HCT116 (cell line): ENCODE data around the gene SMIM32. TPM values are rescaled to one million over a fixed set of nuclear protein-coding genes. Genes with fewer than 3 reads are reported as not detected.

Experiments
- ATAC-seq: fragments of 200-7000 bp; cut with Tn5 transposase; 2 replicates; pipeline ENCODE4 v1.9.1; 2020; ENCODE audit warnings: mild to moderate bottlenecking, moderate library complexity
- BruUV-seq: library from RNA; stranded (reverse); fragments of 400-500 nt; replicated peaks from 2 replicates; lab custom pipeline; 2021; lab: Mats Ljungman, UMichigan
- CTCF ChIA-PET: fragments of 300-600 bp; sonication (Branson Sonifier 250); formaldehyde crosslinking; loops from one replicate; lab custom pipeline; 2021; ENCODE audit warnings: antibody characterized with exemption; lab: Charles Lee
- POLR2A ChIA-PET: fragments of 300-600, 350-600 bp; sonication (Branson Sonifier 250); formaldehyde crosslinking; loops from one replicate; lab custom pipeline; 2021; ENCODE audit warnings: antibody characterized with exemption; lab: Charles Lee
- RAD21 ChIA-PET, 2 experiments: fragments of 300-600 bp; sonication (Branson Sonifier 250); formaldehyde crosslinking; loops; one replicate each; lab custom pipeline; 2023; ENCODE audit warnings: low total read pairs in 2 of 2; ENCODE audit not compliant: uncharacterized antibody in 2 of 2, unreplicated experiment in 2 of 2, low non-redundant PET in 1 of 2; lab: Charles Lee
- DNase-seq: peaks from one replicate; pipeline ENCODE4 v3.0.0-alpha.2; 2010; ENCODE audit warnings: low read depth, low spot score
- H2AFZ ChIP-seq: fragments of 200-600 bp; shearing (Covaris generic), sonication (generic); 2 replicates; pipeline ENCODE4 v1.6.1; 2017; ENCODE audit warnings: low read depth, mixed run types, mixed read lengths, antibody characterized with exemption, low read length; ENCODE audit not compliant: poor library complexity, severe bottlenecking
- H3K27ac ChIP-seq: 2 replicates; pipeline ENCODE4 v1.5.1; 2012; ENCODE audit warnings: low read depth, low read length
- H3K27me3 ChIP-seq: fragments of 200-600 bp; sonication (generic); 2 replicates; pipeline ENCODE4 v1.6.1; 2016; ENCODE audit warnings: mixed run types, low read length, mixed read lengths; ENCODE audit not compliant: insufficient read depth
- H3K36me3 ChIP-seq, 2 experiments: fragments of 200-500 bp in 1 of 2; fragments of 200-600 bp in 1 of 2; sonication (Bioruptor generic) in 1 of 2; sonication (generic) in 1 of 2; 2 replicates each; pipeline versions ENCODE4 v1.5.1 to v1.6.1; 2014 to 2016; ENCODE audit warnings: low read length in 2 of 2, inconsistent platforms in 1 of 2, mixed read lengths in 1 of 2, mixed run types in 1 of 2; ENCODE audit not compliant: insufficient read depth in 2 of 2, control insufficient read depth in 1 of 2
- H3K4me1 ChIP-seq, 2 experiments: fragments of 200-600 bp in 1 of 2; sonication (generic) in 1 of 2; 2 replicates each; pipeline versions ENCODE4 v1.5.1 to v1.6.1; 2012 to 2017; ENCODE audit warnings: low read length in 2 of 2, inconsistent platforms in 1 of 2, mild to moderate bottlenecking in 1 of 2, mixed read lengths in 1 of 2, mixed run types in 1 of 2, moderate library complexity in 1 of 2; ENCODE audit not compliant: insufficient read depth in 2 of 2, control insufficient read depth in 1 of 2
- H3K4me2 ChIP-seq: fragments of 200-600 bp; sonication (generic); 2 replicates; pipeline ENCODE4 v1.6.1; 2017; ENCODE audit warnings: mixed run types, low read length, mixed read lengths
- H3K4me3 ChIP-seq, 2 experiments: fragments of 200-600 bp in 1 of 2; sonication (generic) in 1 of 2; replicated peaks in 1 of 2; 2 replicates each; pipeline ENCODE4 v1.5.1; 2011 to 2016; ENCODE audit warnings: low read length in 2 of 2, control low read depth in 1 of 2, low read depth in 1 of 2, mild to moderate bottlenecking in 1 of 2, mixed read lengths in 1 of 2, mixed run types in 1 of 2
- H3K79me2 ChIP-seq: fragments of 200-600 bp; sonication (generic); 2 replicates; pipeline ENCODE4 v1.6.1; 2017; ENCODE audit warnings: mild to moderate bottlenecking, mixed run types, low read length, moderate library complexity, mixed read lengths; ENCODE audit not compliant: insufficient read depth
- H3K9ac ChIP-seq: fragments of 200-600 bp; sonication (generic); 2 replicates; pipeline ENCODE4 v1.6.1; 2016; ENCODE audit warnings: low read length, mixed read lengths
- H3K9me2 ChIP-seq: fragments of 200-600 bp; sonication (generic), shearing (Covaris generic); 2 replicates; pipeline ENCODE4 v1.6.1; 2017; ENCODE audit warnings: mixed run types, mild to moderate bottlenecking, moderate library complexity; ENCODE audit not compliant: insufficient read depth
- H3K9me3 ChIP-seq, 2 experiments: fragments of 200-500 bp in 1 of 2; fragments of 200-600 bp in 1 of 2; sonication (Bioruptor generic) in 1 of 2; sonication (generic) in 1 of 2; 2 replicates each; pipeline ENCODE4 v1.6.1; 2014 to 2017; ENCODE audit warnings: low read length in 2 of 2, mixed read lengths in 2 of 2, inconsistent platforms in 1 of 2, low read depth in 1 of 2, mild to moderate bottlenecking in 1 of 2, mixed run types in 1 of 2, moderate library complexity in 1 of 2; ENCODE audit not compliant: control insufficient read depth in 1 of 2, insufficient read depth in 1 of 2
- H4K20me1 ChIP-seq: fragments of 200-600 bp; sonication (generic), shearing (Covaris generic); 2 replicates; pipeline ENCODE4 v1.6.1; 2017; ENCODE audit warnings: mixed run types, mild to moderate bottlenecking, moderate library complexity; ENCODE audit not compliant: insufficient read depth
- ATF3 ChIP-seq: IDR thresholded peaks from 2 replicates; pipeline ENCODE4 v1.6.1; 2012
- CBX3 ChIP-seq: IDR thresholded peaks from 2 replicates; pipeline ENCODE4 v1.6.1; 2012; ENCODE audit warnings: low read depth
- CEBPB ChIP-seq: IDR thresholded peaks from 2 replicates; pipeline ENCODE4 v1.6.1; 2012; ENCODE audit warnings: low read depth
- EGR1 ChIP-seq: IDR thresholded peaks from 2 replicates; pipeline ENCODE4 v1.6.1; 2012; ENCODE audit warnings: low read depth
- ELF1 ChIP-seq: IDR thresholded peaks from 2 replicates; pipeline ENCODE4 v1.6.1; 2012; ENCODE audit warnings: low read depth, borderline replicate concordance
- EZH2 ChIP-seq: fragments of 200-600 bp; sonication (generic); IDR thresholded peaks from 2 replicates; pipeline ENCODE4 v1.6.1; 2017; ENCODE audit warnings: antibody characterized with exemption, mixed run types
- EZH2phosphoT487 ChIP-seq: fragments of 200-600 bp; IDR thresholded peaks from 2 replicates; pipeline ENCODE4 v1.6.1; 2018; ENCODE audit warnings: antibody characterized with exemption, borderline replicate concordance
- FOSL1 ChIP-seq: IDR thresholded peaks from 2 replicates; pipeline ENCODE4 v1.6.1; 2012; ENCODE audit warnings: low read depth
- JUND ChIP-seq: IDR thresholded peaks from 2 replicates; pipeline ENCODE4 v1.6.1; 2012
- MAX ChIP-seq: IDR thresholded peaks from 2 replicates; pipeline ENCODE4 v1.6.1; 2012
- POLR2AphosphoS5 ChIP-seq: IDR thresholded peaks from 2 replicates; pipeline ENCODE4 v1.6.1; 2011; ENCODE audit warnings: mild to moderate bottlenecking, low read depth, low read length, moderate library complexity
- RAD21 ChIP-seq: IDR thresholded peaks from 2 replicates; pipeline ENCODE4 v1.6.1; 2012; ENCODE audit warnings: low read depth, mild to moderate bottlenecking
- REST ChIP-seq: IDR thresholded peaks from 2 replicates; pipeline ENCODE4 v1.6.1; 2012; ENCODE audit warnings: low read depth
- SIN3A ChIP-seq: IDR thresholded peaks from 2 replicates; pipeline ENCODE4 v1.6.1; 2012; ENCODE audit warnings: low read depth
- SP1 ChIP-seq: IDR thresholded peaks from 2 replicates; pipeline ENCODE4 v1.6.1; 2012; ENCODE audit warnings: low read depth
- SRF ChIP-seq: IDR thresholded peaks from 2 replicates; pipeline ENCODE4 v1.6.1; 2012; ENCODE audit warnings: low read depth
- ZBTB33 ChIP-seq: IDR thresholded peaks from 2 replicates; pipeline ENCODE4 v1.6.1; 2011; ENCODE audit warnings: mild to moderate bottlenecking, low read length, moderate library complexity; ENCODE audit not compliant: insufficient replicate concordance; ENCODE audit errors: extremely low read depth
- ZFX ChIP-seq: fragments of 450-650 bp; IDR thresholded peaks from 2 replicates; pipeline ENCODE4 v1.6.1; 2017
- ZNF274 ChIP-seq: fragments of 200-500 bp; sonication (Bioruptor generic); IDR thresholded peaks from 2 replicates; pipeline ENCODE4 v1.6.1; 2014; ENCODE audit warnings: mild to moderate bottlenecking, low read depth, low read length, inconsistent platforms
- intact Hi-C: fragments of 100-400 bp; cut with micrococcal nuclease; formaldehyde crosslinking; loops from 2 replicates; pipeline ENCODE4 v1.10.0; 2022
- total RNA-seq: library from RNA; stranded (reverse); gene quantifications from one replicate; pipeline ENCODE4 v1.2.1, GENCODE V29; 2021; ENCODE audit not compliant: unreplicated experiment

The SMIM32 gene
- total RNA-seq, 1 experiment from 2014 or later, result not detected

GRCh38 chr5:136166909-136167308, 26.1 kb downstream of the SMIM32 start:
- peaks cover 66% of the 10 kb centered on the region for H3K79me2 ChIP-seq
- no peaks in the 10 kb centered on the region for H3K9me3 ChIP-seq
- H3K9ac ChIP-seq, result no peak overlapping the region
- 0 out of 2 replicates have a peak, but pooled peaks cover 5% of the 10 kb centered on the region for H4K20me1 ChIP-seq
- no peak overlapping the region for H2AFZ ChIP-seq
- H3K4me2 ChIP-seq, result no peak overlapping the region
- no peak overlapping the region for H3K27ac ChIP-seq
- intact Hi-C loops, result no loop called here
- ChIA-PET POLR2A (no interaction called here), CTCF (no interaction called here), RAD21 (no interaction called here)
- no peak for ATAC-seq
- H3K27me3 ChIP-seq, result no peaks in the 10 kb centered on the region
- H3K4me1 ChIP-seq, result no peaks in the 10 kb centered on the region
- peaks cover 8 to 11% of the 10 kb centered on the region in 2 experiments; a peak in 3 of 4 replicates for H3K36me3 ChIP-seq
- no TSS peak for BruUV-seq
- H3K4me3 ChIP-seq, result no peak overlapping the region
- DNase-seq, result no peak
- TF ChIP-seq CBX3, result no peak
- no peak for TF ChIP-seq EGR1
- TF ChIP-seq ATF3, result no peak
- TF ChIP-seq ELF1, result no peak
- no peak for TF ChIP-seq RAD21
- TF ChIP-seq EZH2, result no peak
- no peak for TF ChIP-seq SRF
- TF ChIP-seq POLR2AphosphoS5, result no peak
- TF ChIP-seq MAX, result no peak
- TF ChIP-seq CEBPB, result no peak
- no peak for TF ChIP-seq ZBTB33
- no peak for TF ChIP-seq JUND
- no peak for TF ChIP-seq SP1
- TF ChIP-seq REST, result no peak
- no peak for TF ChIP-seq EZH2phosphoT487
- TF ChIP-seq ZFX, result no peak
- TF ChIP-seq FOSL1, result no peak
- no peak for TF ChIP-seq SIN3A
- TF ChIP-seq ZNF274, result no peak
- H3K9me2 ChIP-seq, result no peaks in the 10 kb centered on the region
